GM18868 (cell line): ENCODE data around the gene MOG.
A peak's percentile ranks its signal among the peaks of the same experiment; 100 is the strongest.

Experiments used
- ATAC-seq: cut with Tn5 transposase; IDR thresholded peaks from one replicate; pipeline ENCODE4 v1.9.1; 2021; ENCODE audit warnings: mild to moderate bottlenecking, moderate library complexity; ENCODE audit not compliant: unreplicated experiment

Gene MOG

GRCh38 chr6:29656798-29657197, at the start of gene MOG:
Gene MOG, plus strand, starts transcription at chr6:29657092. Its CDS starts 118 bp downstream, at chr6:29657210.
- no peak for ATAC-seq

- no peak for ATAC-seq
Observed at GRCh38 chr6:29608131-29608530, 48.8 kb upstream of the MOG start.

GRCh38 chr6:29610540-29610939, 46.4 kb upstream of the MOG start:
- ATAC-seq: no peak

- ATAC-seq: no peak
Observed at GRCh38 chr6:29611426-29611825, 45.5 kb upstream of the MOG start.

GRCh38 chr6:29617782-29618554, 38.9 kb upstream of the MOG start:
- no peak for ATAC-seq

GRCh38 chr6:29619578-29620160, 37.2 kb upstream of the MOG start:
- no peak for ATAC-seq

- ATAC-seq: no peak
Observed at GRCh38 chr6:29620630-29621029, 36.3 kb upstream of the MOG start.

GRCh38 chr6:29624520-29624961, 32.4 kb upstream of the MOG start:
- no peak for ATAC-seq

- no peak for ATAC-seq
Observed at GRCh38 chr6:29625337-29625930, 31.5 kb upstream of the MOG start.

GRCh38 chr6:29626948-29627754, 29.7 kb upstream of the MOG start:
- no peak for ATAC-seq

- no peak for ATAC-seq
Observed at GRCh38 chr6:29627755-29628418, 29.0 kb upstream of the MOG start.

- no peak for ATAC-seq
Observed at GRCh38 chr6:29628419-29629281, 28.2 kb upstream of the MOG start.

- no peak for ATAC-seq
Observed at GRCh38 chr6:29629571-29629970, 27.3 kb upstream of the MOG start.

- ATAC-seq: no peak
Observed at GRCh38 chr6:29630315-29630714, 26.6 kb upstream of the MOG start.

- ATAC-seq: no peak
Observed at GRCh38 chr6:29631209-29631810, 25.6 kb upstream of the MOG start.

- peak; percentile 39 for ATAC-seq
Observed at GRCh38 chr6:29631860-29632731, 24.8 kb upstream of the MOG start.

- peak; percentile 77 for ATAC-seq
Observed at GRCh38 chr6:29632789-29633533, 23.9 kb upstream of the MOG start, which contains the start of gene GABBR1. Gene GABBR1, minus strand, starts transcription at chr6:29633183. Its CDS starts 798 bp downstream, at chr6:29632385.

GRCh38 chr6:29633534-29633905, 23.4 kb upstream of the MOG start:
- ATAC-seq: no peak
